Stimulated activated CD4-positive, alpha-beta T cell treated with anti-CD3 and anti-CD28 coated beads, Interleukin-4, amount 100 ng/mL, for 48 hours (primary cell): Measurements from ENCODE around the gene FNDC3B.
A peak's percentile ranks its signal among the peaks of the same experiment; 100 is the strongest.
"Not testable (repeated sequence)": the region's sequence is repeated elsewhere in the genome, so short reads cannot be mapped to it uniquely, and the experiment has no call there.

Source experiments
- DNase-seq, 2 donors: peaks; one replicate each; pipeline ENCODE4 v3.0.0-alpha.2; 2020; ENCODE audit warnings: low read depth in 2 of 2

Gene FNDC3B

DNA sequence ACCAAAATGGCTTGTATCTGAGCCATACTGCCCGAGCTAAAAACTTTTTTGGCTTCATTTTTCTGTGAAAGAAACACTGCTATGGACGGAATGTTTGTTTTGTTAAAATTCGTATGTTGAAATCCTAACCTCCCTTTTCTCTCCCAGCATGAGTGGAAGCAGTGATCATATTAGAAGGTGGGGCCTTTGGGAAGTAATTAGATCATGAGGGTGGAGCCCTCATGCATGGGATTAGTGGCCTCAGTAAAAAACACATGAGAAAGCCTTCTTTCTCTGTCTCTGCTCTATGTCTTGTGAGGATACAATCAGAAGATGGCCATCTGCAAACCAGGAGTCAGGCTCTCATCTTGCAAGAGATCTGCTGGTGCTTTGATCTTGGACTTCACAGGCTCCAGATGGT is 7.4 kb upstream of the FNDC3B start:
- DNase-seq = no peak

DNA sequence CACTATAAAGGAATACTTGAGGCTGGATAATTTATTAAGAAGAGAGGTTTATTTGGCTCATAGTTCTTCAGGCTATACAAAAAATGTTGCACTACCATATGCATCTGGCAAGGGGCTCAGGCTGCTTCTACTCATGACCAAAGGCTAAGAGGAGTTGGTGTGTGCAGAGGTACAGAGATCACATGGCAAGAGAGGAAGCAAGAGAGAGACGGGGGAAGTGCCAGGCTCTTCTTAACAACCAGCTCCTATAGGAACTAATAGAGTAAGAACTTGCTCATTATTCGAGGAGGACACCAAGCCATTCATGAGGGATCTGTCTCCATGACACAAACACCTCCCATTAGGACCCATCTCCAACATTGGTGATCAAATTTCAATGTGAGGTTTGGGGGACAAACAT is 6.0 kb upstream of the FNDC3B start:
- DNase-seq = no peak

DNA sequence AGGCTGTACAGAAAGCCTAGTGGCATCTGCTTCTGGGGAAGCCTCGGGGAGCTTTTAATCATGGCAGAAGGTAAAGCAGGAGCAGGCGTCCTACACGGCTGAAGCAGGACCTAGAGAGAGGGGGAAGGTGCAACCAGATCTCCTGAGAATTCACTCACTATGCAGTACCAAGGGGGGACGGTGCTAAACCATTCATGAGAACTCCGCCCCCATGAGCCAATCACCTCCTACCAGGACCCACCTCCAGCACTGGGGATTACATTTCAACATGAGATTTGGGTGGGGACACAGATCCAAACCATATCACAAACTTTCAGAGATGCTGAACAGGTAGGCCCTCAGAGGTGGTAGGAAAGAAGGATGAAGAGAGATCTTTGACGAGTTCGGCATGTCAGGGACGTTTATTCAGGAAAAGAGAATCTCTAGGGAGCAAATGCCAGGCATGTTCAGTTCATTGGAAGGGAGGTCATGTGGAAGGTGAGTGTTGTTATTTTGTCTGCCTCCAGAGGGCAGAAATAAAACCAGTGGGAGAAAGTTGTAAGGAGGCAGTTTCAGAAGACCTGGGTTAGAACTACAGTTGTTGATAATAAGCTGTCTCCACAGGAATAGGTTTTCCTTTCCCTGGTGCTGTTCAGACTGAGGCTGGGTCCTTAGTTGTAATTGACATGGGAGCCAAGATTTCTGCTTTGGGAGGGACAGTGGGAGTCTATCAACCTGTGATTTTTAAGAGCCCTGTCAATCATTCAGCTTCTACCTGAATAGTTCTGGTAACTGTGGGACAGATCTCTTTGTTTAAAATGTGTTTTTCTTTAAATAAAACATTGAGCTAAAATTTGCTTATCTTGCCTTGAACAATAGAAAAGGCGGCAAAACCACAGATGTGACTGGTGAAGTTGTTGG is 4.3 kb upstream of the FNDC3B start:
- DNase-seq = no peak

- DNase-seq = no peak
Measured at GRCh38 chr3:172036541-172037215, 2.7 kb upstream of the FNDC3B start.

GRCh38 chr3:172038798-172039435 is 461 bp upstream of the FNDC3B start:
- no peak for DNase-seq

DNA sequence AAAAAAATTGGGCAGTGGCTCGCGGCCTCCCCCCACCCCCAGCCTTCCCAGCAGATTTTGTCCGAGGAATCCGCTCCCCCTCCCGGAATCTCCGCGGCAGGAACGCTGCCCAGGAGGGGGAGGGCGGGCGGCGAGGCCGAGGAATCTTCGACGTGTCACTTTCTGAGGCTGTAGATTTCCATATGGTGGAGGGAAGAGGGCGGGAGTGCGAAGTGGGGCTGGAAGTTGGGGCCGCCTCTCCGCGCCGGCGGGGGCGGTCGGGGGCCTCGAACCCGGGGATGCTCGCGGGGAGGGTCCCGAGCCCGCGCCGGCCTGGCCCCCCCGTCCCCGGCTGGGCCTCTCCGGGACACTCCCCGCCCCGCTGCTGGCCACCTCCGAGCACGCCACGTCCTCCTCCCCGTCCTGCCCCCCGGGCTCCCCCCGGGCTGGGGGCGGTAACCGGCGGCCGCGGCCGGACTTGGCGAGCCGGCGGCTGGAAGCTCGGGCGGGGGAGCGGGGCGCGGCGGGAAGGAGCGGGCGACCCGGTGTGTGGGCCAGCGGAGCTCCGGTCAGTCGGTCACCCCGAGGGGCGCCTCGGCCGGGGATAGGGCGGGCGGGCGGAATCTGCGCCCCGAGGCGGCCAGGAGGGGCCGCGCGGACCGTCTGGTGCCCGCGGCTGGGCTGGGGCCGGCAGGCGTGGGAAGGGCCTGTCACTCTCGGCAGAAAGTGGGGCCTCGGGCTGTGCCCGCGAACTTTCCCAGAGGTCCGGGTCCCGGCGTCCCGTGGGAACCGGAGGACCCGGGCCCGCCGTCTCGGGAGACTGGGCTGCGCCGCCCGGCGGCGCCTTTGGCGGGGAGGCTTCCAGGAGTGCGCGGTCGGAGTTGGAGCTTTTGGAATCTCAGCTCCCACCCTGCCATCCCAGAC is 951 bp downstream of the FNDC3B start:
- DNase-seq = peak; percentile 14 to 18

GRCh38 chr3:172040981-172041963 is 1.9 kb downstream of the FNDC3B start:
- no peak for DNase-seq

DNA sequence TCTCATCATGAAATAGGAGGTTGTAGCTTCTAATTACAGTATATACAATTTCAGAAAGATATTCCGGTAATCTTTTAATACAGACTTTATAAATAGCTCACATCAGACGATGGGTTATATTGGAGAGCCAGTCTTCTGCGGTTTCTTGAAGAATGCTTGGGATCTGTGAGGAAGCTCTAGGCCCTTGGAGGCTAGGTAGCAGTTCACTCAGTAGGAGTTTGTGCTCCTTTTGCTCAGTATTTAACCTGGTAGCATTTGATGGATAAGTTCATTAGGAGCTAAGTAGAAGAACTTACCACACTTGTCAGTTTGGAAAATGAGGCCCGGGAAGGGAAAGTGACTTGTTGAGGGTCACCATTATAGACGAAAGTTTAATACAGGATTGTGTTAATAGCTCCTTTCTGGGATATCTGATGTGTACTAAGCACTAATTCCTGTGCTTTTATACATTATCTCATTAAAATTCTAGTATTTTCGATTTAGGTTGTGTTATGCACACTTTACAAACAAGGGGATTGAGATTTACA is 2.8 kb downstream of the FNDC3B start:
- no peak for DNase-seq

- DNase-seq = not testable (repeated sequence)
Measured at GRCh38 chr3:172042663-172043179, 3.3 kb downstream of the FNDC3B start.

DNA sequence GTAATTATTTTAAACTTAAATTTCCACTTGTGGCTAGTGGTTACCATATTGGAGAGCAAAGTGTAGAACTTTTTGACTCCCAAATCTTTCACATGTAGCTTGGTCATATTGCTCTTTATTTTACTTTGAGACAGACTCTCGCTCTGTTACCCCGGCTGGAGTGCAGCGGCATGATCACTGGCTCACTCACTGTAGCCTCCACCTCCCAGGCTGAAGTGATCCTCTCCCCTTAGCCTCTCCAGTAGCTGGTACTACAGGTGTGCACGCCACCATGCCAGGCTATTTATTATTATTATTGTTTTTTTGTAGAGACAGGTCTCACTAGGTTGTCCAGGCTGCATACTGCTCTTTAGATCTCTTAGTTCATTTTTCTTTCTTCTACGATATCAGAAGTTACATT is 3.9 kb downstream of the FNDC3B start:
- no peak for DNase-seq

DNA sequence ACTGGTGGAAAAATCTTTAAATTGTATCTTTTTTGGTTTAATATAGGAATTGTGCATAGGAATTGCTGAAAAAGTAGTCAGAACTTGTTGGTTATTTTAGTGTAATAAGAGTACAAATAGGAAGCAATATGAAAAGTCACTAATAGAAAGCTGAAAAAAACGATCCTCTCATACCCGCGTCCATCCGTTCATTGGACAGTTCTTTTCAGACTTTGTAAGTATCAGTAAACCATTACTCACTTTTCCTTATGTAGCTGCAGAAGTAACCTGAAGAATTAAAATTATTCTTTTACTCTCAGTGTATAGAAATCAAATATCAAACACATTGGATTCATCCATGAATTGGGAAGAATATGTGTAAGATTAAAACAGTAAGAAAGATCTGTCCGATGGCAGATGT is 4.4 kb downstream of the FNDC3B start:
- DNase-seq = no peak

DNA sequence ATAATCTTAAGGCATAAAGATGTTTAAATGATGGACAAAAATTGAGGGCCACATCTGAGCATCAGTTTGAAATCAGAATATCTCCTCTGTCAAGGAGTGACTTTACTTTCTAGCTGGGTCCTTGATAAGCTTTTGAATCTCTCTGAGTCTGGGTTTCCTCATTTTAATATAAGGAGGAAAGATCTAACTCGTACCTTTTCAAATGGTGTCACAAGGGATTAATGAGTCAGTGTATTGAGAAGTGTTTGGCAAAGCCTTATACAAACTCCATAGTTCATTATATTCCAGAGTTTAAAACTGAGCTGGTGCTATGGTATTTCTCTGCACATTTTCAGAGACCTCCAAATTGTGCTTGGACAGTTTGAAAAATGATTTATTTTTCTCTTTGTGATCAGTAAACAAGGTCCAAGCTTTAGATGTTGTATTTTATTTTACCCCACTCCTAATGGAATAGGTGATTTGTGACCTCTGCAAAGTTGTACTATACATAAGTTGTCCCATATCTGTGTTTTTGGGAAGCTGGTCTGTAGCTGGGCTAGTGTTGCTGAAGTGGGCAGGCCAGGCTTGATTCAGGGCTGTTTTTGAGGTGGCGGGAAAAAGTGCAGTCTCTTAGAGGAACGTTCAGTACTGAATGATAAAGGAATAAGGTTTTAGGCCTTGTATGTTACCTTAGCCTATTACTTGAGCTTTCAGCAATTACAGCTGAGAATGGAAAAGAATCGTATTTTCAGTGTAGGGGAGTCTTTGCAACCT is 5.6 kb downstream of the FNDC3B start:
- DNase-seq = no peak

DNA sequence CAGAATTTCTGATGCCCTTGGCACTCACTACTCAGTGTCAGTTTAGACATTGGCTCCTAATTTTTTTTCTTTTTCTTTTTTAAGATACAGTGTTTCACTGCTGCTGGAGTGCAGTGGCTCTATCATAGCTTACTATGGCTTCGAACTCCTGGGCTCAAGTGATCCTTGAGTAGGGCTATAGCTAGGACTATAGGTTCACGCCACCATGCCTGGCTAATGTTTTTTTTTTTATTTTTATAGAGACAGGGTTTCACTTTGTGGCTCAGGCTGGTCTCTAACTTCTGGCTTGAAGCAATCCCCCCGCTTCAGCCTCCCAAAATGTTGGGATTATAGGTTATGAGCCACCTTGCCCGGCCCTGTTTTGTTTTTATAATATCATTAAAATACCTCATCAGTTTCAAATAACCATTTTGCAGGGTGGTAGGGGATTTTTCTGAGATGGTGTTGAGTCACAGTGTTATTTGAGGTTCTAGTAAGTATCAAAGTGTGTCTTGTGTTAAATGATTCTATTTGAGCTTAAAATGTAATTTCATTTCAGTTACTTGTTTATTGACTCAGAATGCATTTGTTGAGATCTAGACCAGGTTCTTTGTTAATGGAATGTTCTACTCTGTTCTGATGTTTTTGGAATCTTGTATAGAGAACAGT is 7.0 kb downstream of the FNDC3B start:
- no peak for DNase-seq

GRCh38 chr3:172047567-172048115 is 8.3 kb downstream of the FNDC3B start:
- DNase-seq = no peak

DNA sequence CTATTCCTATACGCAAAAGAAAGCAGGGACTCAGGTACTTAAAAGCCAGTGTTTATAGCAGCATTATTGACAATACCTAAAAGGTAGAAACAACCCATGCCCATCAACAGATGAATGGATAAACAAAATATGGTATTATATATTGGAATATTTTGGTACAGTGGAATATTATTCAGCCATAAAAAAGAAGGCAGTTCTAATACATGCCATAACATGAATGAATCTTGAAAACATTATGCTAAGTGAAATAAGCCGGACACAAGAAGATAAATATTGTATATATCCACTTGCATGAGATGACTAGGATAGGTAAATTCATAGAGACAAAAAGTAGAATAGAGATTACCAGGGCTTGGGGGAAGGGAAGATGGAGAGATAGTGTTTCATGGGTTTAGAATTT is 9.2 kb downstream of the FNDC3B start:
- DNase-seq = no peak

GRCh38 chr3:172051310-172051956 is 12.1 kb downstream of the FNDC3B start:
- DNase-seq = no peak

- DNase-seq = no peak
Measured at GRCh38 chr3:172051957-172052354, 12.6 kb downstream of the FNDC3B start.

DNA sequence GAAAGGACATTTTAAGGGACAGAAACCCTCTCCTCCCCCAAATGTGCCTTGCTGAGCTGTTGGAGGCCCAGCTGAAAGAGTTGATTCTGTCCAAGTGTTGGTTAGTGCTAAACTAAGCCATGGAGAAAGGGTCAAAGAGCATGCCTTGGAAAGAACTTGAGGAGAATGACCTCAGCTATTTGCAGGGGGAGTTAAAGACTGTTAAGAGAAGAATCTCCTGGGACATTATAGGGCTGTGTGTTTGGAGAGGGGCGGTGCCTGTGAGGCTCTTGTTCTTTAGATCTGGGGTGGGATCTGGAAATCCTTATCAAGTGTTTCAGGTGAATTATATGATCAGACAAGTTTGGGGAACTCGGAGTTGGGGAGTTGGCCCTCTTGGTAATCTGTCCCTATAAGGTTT is 13.0 kb downstream of the FNDC3B start:
- DNase-seq = no peak
